ENCODE data around the gene BANP. TPM values are rescaled to one million over a fixed set of nuclear protein-coding genes. Genes with fewer than 3 reads are reported as not detected.

BANP gene
- total RNA-seq, 1 donor from 2014 or later = 28.2 TPM

DNA sequence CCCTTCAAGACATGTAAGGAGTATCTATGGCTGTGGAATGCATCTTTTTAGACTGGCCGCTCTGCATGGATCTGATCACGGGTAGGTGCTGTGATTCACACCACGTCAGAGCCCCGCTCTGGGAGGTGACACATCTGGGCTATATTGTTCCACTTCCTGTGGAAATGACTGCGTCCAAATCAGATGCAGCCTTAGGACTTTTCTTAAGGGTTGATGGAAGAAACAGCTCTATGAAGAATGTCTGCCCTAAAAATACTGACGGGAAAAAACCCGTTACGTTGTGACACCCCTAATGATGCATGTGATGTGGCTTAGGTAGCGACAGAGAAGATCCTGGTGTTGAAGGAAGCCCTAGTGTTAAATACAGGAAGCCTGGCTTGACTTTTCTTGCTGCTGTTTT lies 12.2 kb downstream of the BANP start:
- H3K27ac ChIP-seq (ENCODE audit: low read depth, low read length) = peak overlapping the region; percentile 41
- H3K27me3 ChIP-seq (ENCODE audit: control insufficient read depth in 3 of 3, insufficient read depth in 3 of 3, low read length in 3 of 3) = no peaks in the 10 kb centered on the region
- peaks cover 27 to 37% (median 31%) of the 10 kb centered on the region in 3 donors for H3K4me1 ChIP-seq (ENCODE audit: control insufficient read depth in 3 of 3, insufficient read depth in 3 of 3, low read length in 3 of 3)
- no peak overlapping the region for H3K4me3 ChIP-seq (ENCODE audit: low read length in 3 of 3)
- no peaks in the 10 kb centered on the region for H3K9me3 ChIP-seq (ENCODE audit: control insufficient read depth in 3 of 3, low read length in 3 of 3)
- no peaks in the 10 kb centered on the region for H3K36me3 ChIP-seq (ENCODE audit: control insufficient read depth in 3 of 3, insufficient read depth in 3 of 3, low read length in 3 of 3)
- H3K9ac ChIP-seq (ENCODE audit: low read depth in 1 of 3, low read length in 3 of 3) = peak overlapping the region in 1 of 3 donors; percentile 40

DNA sequence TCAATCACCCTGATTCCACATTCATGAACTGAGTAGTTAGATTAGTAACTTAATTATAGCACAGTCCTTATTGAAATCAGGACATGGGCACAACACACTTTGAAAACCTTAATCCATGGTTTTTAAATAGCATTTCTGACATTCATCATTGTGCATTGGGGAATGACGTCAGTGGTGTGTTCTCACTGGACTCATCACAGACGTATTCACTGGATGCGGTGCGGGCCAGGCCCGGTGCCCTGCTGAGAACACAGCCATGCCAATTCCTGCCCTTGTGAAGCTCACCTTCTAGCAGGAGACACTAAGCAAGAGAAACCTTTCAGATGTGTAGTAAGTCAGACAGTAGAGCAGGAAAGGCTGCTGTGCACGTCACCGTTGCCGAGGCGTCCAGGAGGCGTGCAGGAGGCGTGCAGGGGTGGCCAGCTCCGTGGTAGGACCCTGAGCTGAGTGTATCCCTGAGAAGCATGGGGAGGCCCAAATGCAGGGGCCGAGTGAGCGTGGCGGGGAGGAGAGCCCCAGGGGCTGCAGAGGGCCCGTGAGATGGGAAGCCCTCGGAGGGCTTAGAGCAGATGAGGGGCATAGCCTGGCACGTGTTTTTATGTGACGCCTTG lies 12.9 kb downstream of the BANP start:
- Histone ChIP-seq H3K27me3 (ENCODE audit: control insufficient read depth in 3 of 3, insufficient read depth in 3 of 3, low read length in 3 of 3) (no peaks in the 10 kb centered on the region), H3K4me3 (ENCODE audit: low read length in 3 of 3) (no peak overlapping the region), H3K9me3 (ENCODE audit: control insufficient read depth in 3 of 3, low read length in 3 of 3) (no peaks in the 10 kb centered on the region), H3K9ac (ENCODE audit: low read depth in 1 of 3, low read length in 3 of 3) (peak overlapping the region in 1 of 3 donors; percentile 12), H3K4me1 (ENCODE audit: control insufficient read depth in 3 of 3, insufficient read depth in 3 of 3, low read length in 3 of 3) (peaks cover 27 to 31% (median 30%) of the 10 kb centered on the region in 3 donors), H3K27ac (ENCODE audit: low read depth, low read length) (peak overlapping the region; percentile 41), H3K36me3 (ENCODE audit: control insufficient read depth in 3 of 3, insufficient read depth in 3 of 3, low read length in 3 of 3) (no peaks in the 10 kb centered on the region)

DNA sequence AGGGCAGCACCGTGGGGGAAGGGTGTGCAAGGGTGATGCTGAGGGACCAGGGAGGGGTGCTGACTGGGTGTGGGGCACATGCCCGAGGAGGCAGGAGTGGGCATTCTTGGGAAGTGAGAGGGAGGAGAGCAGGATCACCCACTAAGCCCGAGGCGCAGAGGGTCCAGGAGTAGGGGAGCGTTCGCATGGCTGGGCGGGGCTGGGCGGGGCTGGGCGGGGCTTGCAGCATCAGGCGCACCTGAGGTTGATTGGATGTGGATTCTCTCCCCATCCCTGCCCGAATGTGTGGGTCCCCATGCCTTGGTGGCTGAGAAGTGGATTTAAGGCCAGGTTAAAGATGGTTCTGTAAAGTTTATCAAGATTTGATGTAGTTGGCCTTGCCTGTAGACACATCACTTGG lies 14.2 kb downstream of the BANP start:
- H3K27me3 ChIP-seq (ENCODE audit: control insufficient read depth in 3 of 3, insufficient read depth in 3 of 3, low read length in 3 of 3) = no peaks in the 10 kb centered on the region
- H3K9me3 ChIP-seq (ENCODE audit: control insufficient read depth in 3 of 3, low read length in 3 of 3) = no peaks in the 10 kb centered on the region
- H3K36me3 ChIP-seq (ENCODE audit: control insufficient read depth in 3 of 3, insufficient read depth in 3 of 3, low read length in 3 of 3) = no peaks in the 10 kb centered on the region
- peak overlapping the region; percentile 80 for H3K27ac ChIP-seq (ENCODE audit: low read depth, low read length)
- no peak overlapping the region for H3K9ac ChIP-seq (ENCODE audit: low read depth in 1 of 3, low read length in 3 of 3)
- peaks cover 25 to 28% (median 27%) of the 10 kb centered on the region in 3 donors for H3K4me1 ChIP-seq (ENCODE audit: control insufficient read depth in 3 of 3, insufficient read depth in 3 of 3, low read length in 3 of 3)
- H3K4me3 ChIP-seq (ENCODE audit: low read length in 3 of 3) = no peak overlapping the region

DNA sequence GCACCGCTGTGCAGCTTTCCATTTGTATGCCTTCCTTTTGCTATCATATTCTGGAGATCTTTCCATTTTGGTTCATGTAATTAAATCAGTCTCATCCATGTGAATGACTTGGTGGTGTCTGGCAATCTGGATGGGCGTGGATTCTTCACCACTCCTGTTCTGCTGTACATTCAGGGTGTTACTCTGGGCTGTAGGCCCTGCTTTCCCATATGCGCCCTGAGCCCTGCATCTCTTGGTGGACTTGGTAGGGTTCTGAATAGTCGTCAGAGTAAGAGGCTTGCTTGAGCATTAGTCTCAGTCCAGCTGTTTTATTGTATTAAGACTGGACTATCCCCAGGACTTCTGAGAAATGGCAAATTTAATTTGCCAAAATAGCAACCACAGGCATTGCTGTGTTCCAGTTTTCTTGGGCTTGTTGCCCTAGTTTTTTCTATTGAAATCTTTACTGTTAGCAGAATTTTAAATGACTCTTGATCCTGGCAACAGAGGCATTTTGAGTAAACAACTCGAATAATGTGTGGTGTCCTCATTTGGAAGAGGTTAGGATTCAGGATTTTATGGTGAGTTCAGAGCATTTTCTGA lies 14.9 kb downstream of the BANP start:
- Histone ChIP-seq H3K27ac (ENCODE audit: low read depth, low read length) (peak overlapping the region; percentile 80), H3K4me1 (ENCODE audit: control insufficient read depth in 3 of 3, insufficient read depth in 3 of 3, low read length in 3 of 3) (peaks cover 25 to 28% (median 27%) of the 10 kb centered on the region in 3 donors), H3K27me3 (ENCODE audit: control insufficient read depth in 3 of 3, insufficient read depth in 3 of 3, low read length in 3 of 3) (no peaks in the 10 kb centered on the region), H3K36me3 (ENCODE audit: control insufficient read depth in 3 of 3, insufficient read depth in 3 of 3, low read length in 3 of 3) (peaks cover 0 to 2% (median 2%) of the 10 kb centered on the region in 3 donors), H3K4me3 (ENCODE audit: low read length in 3 of 3) (no peak overlapping the region), H3K9me3 (ENCODE audit: control insufficient read depth in 3 of 3, low read length in 3 of 3) (no peaks in the 10 kb centered on the region), H3K9ac (ENCODE audit: low read depth in 1 of 3, low read length in 3 of 3) (peak overlapping the region in 1 of 3 donors; percentile 26)

DNA sequence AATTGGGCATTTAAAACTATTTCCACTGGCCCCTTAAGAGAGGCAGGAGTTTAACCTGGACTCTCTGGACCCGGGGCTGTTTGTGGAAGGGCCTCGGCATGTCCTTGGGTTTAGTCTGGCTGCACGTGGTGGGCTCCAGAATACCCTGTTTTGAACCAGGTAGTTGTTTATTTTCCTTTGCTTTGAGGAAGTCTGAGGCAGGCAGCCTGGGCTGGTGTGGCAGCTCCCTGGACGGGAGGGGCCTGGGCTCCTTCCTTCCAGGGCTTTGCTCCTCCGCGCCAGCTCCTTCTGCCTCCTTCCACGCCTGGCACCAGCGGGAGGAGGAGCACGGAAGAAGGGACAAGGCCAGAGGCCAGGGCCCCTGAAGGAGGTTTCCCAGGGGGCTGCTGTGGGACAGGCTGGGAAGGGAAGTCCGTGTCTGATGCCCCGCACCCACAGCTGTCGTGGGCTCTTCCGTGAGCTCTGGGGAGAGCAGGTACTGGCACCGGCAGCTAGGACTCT lies 15.5 kb downstream of the BANP start:
- H3K36me3 ChIP-seq (ENCODE audit: control insufficient read depth in 3 of 3, insufficient read depth in 3 of 3, low read length in 3 of 3) = peaks cover 0 to 4% (median 3%) of the 10 kb centered on the region in 3 donors
- H3K9ac ChIP-seq (ENCODE audit: low read depth in 1 of 3, low read length in 3 of 3) = peak overlapping the region; percentile 26 to 69 (median 51)
- peak overlapping the region; percentile 80 for H3K27ac ChIP-seq (ENCODE audit: low read depth, low read length)
- peaks cover 25 to 28% (median 27%) of the 10 kb centered on the region in 3 donors for H3K4me1 ChIP-seq (ENCODE audit: control insufficient read depth in 3 of 3, insufficient read depth in 3 of 3, low read length in 3 of 3)
- H3K9me3 ChIP-seq (ENCODE audit: control insufficient read depth in 3 of 3, low read length in 3 of 3) = peaks cover 0 to 2% (median 1%) of the 10 kb centered on the region in 3 donors
- H3K4me3 ChIP-seq (ENCODE audit: low read length in 3 of 3) = peak overlapping the region in 2 of 3 donors; percentile 29 to 31
- no peaks in the 10 kb centered on the region for H3K27me3 ChIP-seq (ENCODE audit: control insufficient read depth in 3 of 3, insufficient read depth in 3 of 3, low read length in 3 of 3)

DNA sequence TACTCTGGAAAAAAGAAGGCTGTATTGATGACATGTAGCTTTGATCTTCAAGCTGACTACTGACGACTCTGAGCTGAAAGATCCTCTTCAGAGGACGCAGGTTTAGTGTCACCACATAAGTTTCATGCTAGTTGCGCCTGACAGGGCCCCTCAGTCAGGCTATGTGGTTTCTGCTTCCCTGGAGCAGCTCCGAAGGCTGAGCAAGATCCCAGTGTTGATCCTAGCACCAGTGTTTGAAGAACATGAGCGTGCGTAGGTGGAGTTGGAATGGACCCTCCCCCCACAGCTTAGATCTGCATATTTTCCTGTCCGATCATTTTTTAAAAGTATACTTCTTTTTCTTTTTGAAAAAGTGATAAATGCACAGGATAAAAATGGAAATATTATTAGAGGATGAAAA lies 17.3 kb downstream of the BANP start:
- H3K27ac ChIP-seq (ENCODE audit: low read depth, low read length) = no peak overlapping the region
- H3K4me1 ChIP-seq (ENCODE audit: control insufficient read depth in 3 of 3, insufficient read depth in 3 of 3, low read length in 3 of 3) = peaks cover 20 to 24% (median 21%) of the 10 kb centered on the region in 3 donors
- no peaks in the 10 kb centered on the region for H3K27me3 ChIP-seq (ENCODE audit: control insufficient read depth in 3 of 3, insufficient read depth in 3 of 3, low read length in 3 of 3)
- H3K9ac ChIP-seq (ENCODE audit: low read depth in 1 of 3, low read length in 3 of 3) = no peak overlapping the region
- H3K36me3 ChIP-seq (ENCODE audit: control insufficient read depth in 3 of 3, insufficient read depth in 3 of 3, low read length in 3 of 3) = peaks cover 0 to 4% (median 3%) of the 10 kb centered on the region in 3 donors
- peaks cover 0 to 7% (median 5%) of the 10 kb centered on the region in 3 donors for H3K9me3 ChIP-seq (ENCODE audit: control insufficient read depth in 3 of 3, low read length in 3 of 3)
- no peak overlapping the region for H3K4me3 ChIP-seq (ENCODE audit: low read length in 3 of 3)

DNA sequence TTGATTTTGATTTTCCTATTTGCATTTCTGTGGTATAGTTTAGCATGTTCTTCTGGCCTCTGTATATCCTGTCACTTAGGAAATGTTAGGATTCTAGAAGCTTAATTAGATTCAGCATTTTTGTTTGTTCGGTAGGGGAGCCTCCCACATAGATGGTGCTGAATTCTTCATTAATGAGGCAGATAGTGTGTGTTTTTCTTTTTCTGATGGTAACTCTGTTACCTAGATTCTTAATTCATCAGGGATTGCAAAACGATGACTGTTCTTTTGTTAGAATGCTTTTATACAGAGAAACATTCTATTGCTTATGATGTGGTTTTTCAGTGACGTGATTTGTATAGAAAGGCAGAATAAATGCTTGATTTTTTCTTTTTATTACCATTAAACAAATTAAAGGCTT lies 19.0 kb downstream of the BANP start:
- Histone ChIP-seq H3K27ac (ENCODE audit: low read depth, low read length) (no peak overlapping the region), H3K36me3 (ENCODE audit: control insufficient read depth in 3 of 3, insufficient read depth in 3 of 3, low read length in 3 of 3) (peaks cover 0 to 4% (median 4%) of the 10 kb centered on the region in 3 donors), H3K27me3 (ENCODE audit: control insufficient read depth in 3 of 3, insufficient read depth in 3 of 3, low read length in 3 of 3) (no peaks in the 10 kb centered on the region), H3K4me1 (ENCODE audit: control insufficient read depth in 3 of 3, insufficient read depth in 3 of 3, low read length in 3 of 3) (peaks cover 11 to 12% (median 12%) of the 10 kb centered on the region in 3 donors), H3K9me3 (ENCODE audit: control insufficient read depth in 3 of 3, low read length in 3 of 3) (peaks cover 0 to 7% (median 5%) of the 10 kb centered on the region in 3 donors), H3K4me3 (ENCODE audit: low read length in 3 of 3) (no peak overlapping the region), H3K9ac (ENCODE audit: low read depth in 1 of 3, low read length in 3 of 3) (no peak overlapping the region)

DNA sequence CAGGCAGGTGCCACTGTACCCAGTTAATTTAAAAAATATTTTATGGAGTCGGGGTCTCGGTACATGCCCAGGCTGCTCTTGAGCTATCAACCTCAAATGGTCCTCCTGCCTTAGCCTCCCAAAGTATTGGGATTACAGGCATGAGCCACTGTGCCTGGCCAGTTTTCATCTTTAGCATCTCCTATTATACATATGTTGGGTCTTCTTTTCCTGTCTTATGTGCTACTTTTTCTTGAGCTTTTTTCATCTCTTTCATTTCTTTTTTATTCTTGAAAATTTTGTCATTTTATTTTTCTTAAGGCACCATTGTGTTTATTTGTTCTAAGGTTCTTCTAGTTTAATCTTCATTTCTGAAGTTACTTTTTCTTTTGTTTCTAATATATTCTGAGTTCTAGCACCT lies 20.7 kb downstream of the BANP start:
- H3K27ac ChIP-seq (ENCODE audit: low read depth, low read length) = no peak overlapping the region
- peaks cover 0 to 7% (median 5%) of the 10 kb centered on the region in 3 donors for H3K9me3 ChIP-seq (ENCODE audit: control insufficient read depth in 3 of 3, low read length in 3 of 3)
- H3K9ac ChIP-seq (ENCODE audit: low read depth in 1 of 3, low read length in 3 of 3) = no peak overlapping the region
- no peak overlapping the region for H3K4me3 ChIP-seq (ENCODE audit: low read length in 3 of 3)
- H3K27me3 ChIP-seq (ENCODE audit: control insufficient read depth in 3 of 3, insufficient read depth in 3 of 3, low read length in 3 of 3) = no peaks in the 10 kb centered on the region
- H3K36me3 ChIP-seq (ENCODE audit: control insufficient read depth in 3 of 3, insufficient read depth in 3 of 3, low read length in 3 of 3) = peaks cover 0 to 9% (median 7%) of the 10 kb centered on the region in 3 donors
- peaks cover 0 to 1% (median under 1%) of the 10 kb centered on the region in 3 donors for H3K4me1 ChIP-seq (ENCODE audit: control insufficient read depth in 3 of 3, insufficient read depth in 3 of 3, low read length in 3 of 3)

DNA sequence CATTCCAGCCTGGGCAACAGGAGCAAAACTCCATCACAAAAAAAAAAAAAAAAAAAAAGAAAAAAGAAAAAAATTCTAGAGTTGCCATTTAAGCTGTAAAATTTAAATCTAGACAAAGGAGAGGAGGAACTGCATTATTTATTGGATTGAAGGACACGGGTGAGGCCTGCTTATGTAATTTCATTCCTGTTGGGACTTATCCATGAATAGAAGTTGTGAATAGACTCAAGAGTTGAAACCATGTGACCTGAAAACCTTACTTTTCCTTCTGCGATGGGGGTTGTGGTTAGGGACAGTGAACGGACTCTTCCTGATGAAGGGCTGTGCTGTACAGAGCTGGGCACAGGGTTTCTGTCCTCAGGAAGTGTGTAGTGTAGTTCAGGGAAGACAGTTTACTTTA lies 22.5 kb downstream of the BANP start:
- Histone ChIP-seq H3K27me3 (ENCODE audit: control insufficient read depth in 3 of 3, insufficient read depth in 3 of 3, low read length in 3 of 3) (no peaks in the 10 kb centered on the region), H3K4me3 (ENCODE audit: low read length in 3 of 3) (no peak overlapping the region), H3K9me3 (ENCODE audit: control insufficient read depth in 3 of 3, low read length in 3 of 3) (peaks cover 0 to 7% (median 5%) of the 10 kb centered on the region in 3 donors)

DNA sequence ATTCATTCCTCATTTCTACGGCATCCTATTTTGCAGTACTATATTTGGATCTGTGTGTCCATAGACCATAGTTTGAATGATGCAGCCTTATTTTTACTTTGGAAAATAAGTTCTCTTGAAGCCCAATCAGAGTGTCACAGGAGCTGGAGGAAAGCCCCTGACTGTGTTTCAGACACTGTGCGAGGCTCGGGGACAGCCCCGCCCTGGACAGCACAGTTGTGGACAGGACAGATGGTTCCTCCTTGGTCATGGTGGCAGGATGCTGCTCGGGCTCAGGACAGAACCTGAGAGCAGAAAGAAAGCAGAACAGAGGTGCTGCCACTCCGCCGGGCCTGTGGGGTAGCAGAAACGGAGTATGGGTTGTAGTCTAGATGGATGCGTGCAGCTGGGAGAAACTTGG lies 22.9 kb downstream of the BANP start:
- H3K36me3 ChIP-seq (ENCODE audit: control insufficient read depth in 3 of 3, insufficient read depth in 3 of 3, low read length in 3 of 3) = peaks cover 0 to 9% (median 7%) of the 10 kb centered on the region in 3 donors
- H3K27ac ChIP-seq (ENCODE audit: low read depth, low read length) = no peak overlapping the region
- H3K4me1 ChIP-seq (ENCODE audit: control insufficient read depth in 3 of 3, insufficient read depth in 3 of 3, low read length in 3 of 3) = peaks cover 0 to 4% (median 3%) of the 10 kb centered on the region in 3 donors
- no peak overlapping the region for H3K4me3 ChIP-seq (ENCODE audit: low read length in 3 of 3)
- no peak overlapping the region for H3K9ac ChIP-seq (ENCODE audit: low read depth in 1 of 3, low read length in 3 of 3)
- H3K27me3 ChIP-seq (ENCODE audit: control insufficient read depth in 3 of 3, insufficient read depth in 3 of 3, low read length in 3 of 3) = no peaks in the 10 kb centered on the region
- H3K9me3 ChIP-seq (ENCODE audit: control insufficient read depth in 3 of 3, low read length in 3 of 3) = peaks cover 0 to 7% (median 5%) of the 10 kb centered on the region in 3 donors

More for the DNA sequence above, 22.5 kb downstream of the BANP start:
- Histone ChIP-seq H3K4me1 (ENCODE audit: control insufficient read depth in 3 of 3, insufficient read depth in 3 of 3, low read length in 3 of 3) (no peaks in the 10 kb centered on the region), H3K27ac (ENCODE audit: low read depth, low read length) (no peak overlapping the region), H3K36me3 (ENCODE audit: control insufficient read depth in 3 of 3, insufficient read depth in 3 of 3, low read length in 3 of 3) (peaks cover 0 to 9% (median 7%) of the 10 kb centered on the region in 3 donors), H3K9ac (ENCODE audit: low read depth in 1 of 3, low read length in 3 of 3) (no peak overlapping the region)
